Prostate gland (tissue), 2 donors: Measurements from ENCODE around the gene LPA.
"Not testable (repeated sequence)": the region's sequence is repeated elsewhere in the genome, so short reads cannot be mapped to it uniquely, and the experiment has no call there.

Experiments used
- CTCF ChIP-seq, 4 experiments: fragments of 200-600 bp in 2 of 4; fragments of 450-650 bp in 2 of 4; sonication (generic) in 2 of 4; IDR thresholded peaks; 1 replicate in 3 of 4; 2 replicates in 1 of 4; pipeline ENCODE4 v1.5.1; 2016 to 2019; ENCODE audit warnings: antibody characterized with exemption in 4 of 4, mild to moderate bottlenecking in 2 of 4, moderate library complexity in 2 of 4
- POLR2A ChIP-seq: fragments of 450-650 bp; IDR thresholded peaks from one replicate; pipeline ENCODE4 v1.6.1; 2016; ENCODE audit warnings: antibody characterized with exemption, mild to moderate bottlenecking
- POLR2AphosphoS5 ChIP-seq: sonication (generic); formaldehyde crosslinking; IDR thresholded peaks from one replicate; pipeline ENCODE4 v1.6.1; 2017; ENCODE audit warnings: antibody characterized with exemption

- not testable (repeated sequence) for TF ChIP-seq CTCF (IDR thresholded peaks at IDR 0.05); POLR2A; POLR2AphosphoS5
Observed at GRCh38 chr6:160578515-160578914, 85.6 kb downstream of the LPA start.
